GM19438 (cell line): ENCODE measurements around the gene HK1.

Experiments
- ATAC-seq: cut with Tn5 transposase; IDR thresholded peaks from one replicate; pipeline ENCODE4 v1.9.1; 2021; ENCODE audit warnings: low read depth; ENCODE audit not compliant: unreplicated experiment

The HK1 gene

GRCh38 chr10:69414036-69415018, 136.0 kb downstream of the HK1 start:
- ATAC-seq: no peak

GRCh38 chr10:69415049-69415448, 136.8 kb downstream of the HK1 start:
- no peak for ATAC-seq

GRCh38 chr10:69415951-69416350, 137.7 kb downstream of the HK1 start:
- no peak for ATAC-seq

GRCh38 chr10:69416695-69417094, 138.4 kb downstream of the HK1 start, which contains the start of gene TACR2:
TSS of gene TACR2 (minus strand) at chr10:69416918. CDS start at chr10:69416323, 595 bp downstream.
- ATAC-seq: no peak

- ATAC-seq: no peak
Observed at GRCh38 chr10:69417542-69417941, 139.2 kb downstream of the HK1 start.

- no peak for ATAC-seq
Observed at GRCh38 chr10:69418052-69418752, 139.9 kb downstream of the HK1 start.

- no peak for ATAC-seq
Observed at GRCh38 chr10:69419096-69419743, 140.9 kb downstream of the HK1 start.

GRCh38 chr10:69419744-69420126, 141.4 kb downstream of the HK1 start:
- ATAC-seq: no peak

GRCh38 chr10:69421611-69422308, 143.5 kb downstream of the HK1 start:
- no peak for ATAC-seq

GRCh38 chr10:69422676-69423075, 144.4 kb downstream of the HK1 start:
- ATAC-seq: no peak

GRCh38 chr10:69425041-69425440, 146.7 kb downstream of the HK1 start:
- no peak for ATAC-seq

GRCh38 chr10:69425511-69426298, 147.4 kb downstream of the HK1 start:
- no peak for ATAC-seq

- no peak for ATAC-seq
Observed at GRCh38 chr10:69426376-69426727, 148.1 kb downstream of the HK1 start.

- ATAC-seq: no peak
Observed at GRCh38 chr10:69428165-69428564, 149.9 kb downstream of the HK1 start.

GRCh38 chr10:69434169-69434568, 155.9 kb downstream of the HK1 start:
- ATAC-seq: no peak

- ATAC-seq: no peak
Observed at GRCh38 chr10:69434926-69435325, 156.6 kb downstream of the HK1 start.

GRCh38 chr10:69435966-69436520, 157.7 kb downstream of the HK1 start:
- no peak for ATAC-seq

- ATAC-seq: no peak
Observed at GRCh38 chr10:69437321-69438259, 159.3 kb downstream of the HK1 start.
